CD14-positive monocyte (primary cell): ENCODE results near the gene EOLA1. TPM values are rescaled to one million over a fixed set of nuclear protein-coding genes. Genes with fewer than 3 reads are reported as not detected.
A peak's percentile ranks its signal among the peaks of the same experiment; 100 is the strongest.

ENCODE experiments used
- DNase-seq, 3 donors: peaks; one replicate each; pipeline ENCODE4 v3.0.0-alpha.2; 2011 to 2022
- H2AFZ ChIP-seq: 2 replicates; pipeline ENCODE4 v1.6.0; 2012; ENCODE audit warnings: mild to moderate bottlenecking, low read depth, low read length, inconsistent platforms; ENCODE audit not compliant: insufficient read depth, poor library complexity, severe bottlenecking
- H3K27ac ChIP-seq, 2 donors: 1 replicate in 1 of 2; 2 replicates in 1 of 2; pipeline ENCODE4 v1.5.1; 2012 to 2013; ENCODE audit warnings: low read length in 2 of 2, control low read depth in 1 of 2, inconsistent platforms in 1 of 2, low read depth in 1 of 2, mild to moderate bottlenecking in 1 of 2
- H3K27me3 ChIP-seq, 2 donors: one replicate each; pipeline versions ENCODE4 v1.6.0 to v1.6.1; 2011 to 2013; ENCODE audit warnings: low read length in 2 of 2; ENCODE audit not compliant: control insufficient read depth in 2 of 2, insufficient read depth in 2 of 2
- H3K36me3 ChIP-seq, 2 donors: replicated peaks in 1 of 2; 1 replicate in 1 of 2; 2 replicates in 1 of 2; pipeline versions ENCODE4 v1.5.1 to v1.6.1; 2012 to 2013; ENCODE audit warnings: low read length in 2 of 2, control low read depth in 1 of 2, inconsistent platforms in 1 of 2, mild to moderate bottlenecking in 1 of 2; ENCODE audit not compliant: insufficient read depth in 2 of 2, control insufficient read depth in 1 of 2
- H3K4me1 ChIP-seq, 2 donors: 1 replicate in 1 of 2; 2 replicates in 1 of 2; pipeline versions ENCODE4 v1.5.1 to v1.6.1; 2012 to 2013; ENCODE audit warnings: low read length in 2 of 2, control low read depth in 1 of 2, inconsistent platforms in 1 of 2, mild to moderate bottlenecking in 1 of 2, moderate library complexity in 1 of 2; ENCODE audit not compliant: insufficient read depth in 2 of 2, control insufficient read depth in 1 of 2
- H3K4me2 ChIP-seq: replicated peaks from 2 replicates; pipeline ENCODE3; 2012; ENCODE audit warnings: low read length, moderate library complexity, mild to moderate bottlenecking; ENCODE audit not compliant: poor library complexity, severe bottlenecking; ENCODE audit errors: extremely low read depth
- H3K4me3 ChIP-seq, 3 experiments: fragments of 200-600 bp in 1 of 3; sonication (generic) in 1 of 3; replicated peaks in 1 of 3; 1 replicate in 2 of 3; 2 replicates in 1 of 3; pipeline ENCODE4 v1.5.1; 2011 to 2013; ENCODE audit warnings: low read length in 3 of 3, mild to moderate bottlenecking in 3 of 3, control low read depth in 2 of 3, low read depth in 2 of 3, inconsistent platforms in 1 of 3, moderate library complexity in 1 of 3
- H3K79me2 ChIP-seq: 2 replicates; pipeline ENCODE4 v1.6.0; 2012; ENCODE audit warnings: mild to moderate bottlenecking, control low read depth, inconsistent platforms, low read length, moderate library complexity; ENCODE audit not compliant: insufficient read depth
- H3K9ac ChIP-seq: 2 replicates; pipeline ENCODE4 v1.6.0; 2017; ENCODE audit warnings: low read length, mild to moderate bottlenecking; ENCODE audit not compliant: insufficient read depth, poor library complexity, severe bottlenecking
- H3K9me3 ChIP-seq, 2 donors: replicated peaks in 1 of 2; 1 replicate in 1 of 2; 2 replicates in 1 of 2; pipeline versions ENCODE4 v1.5.1 to v1.6.1; 2012 to 2013; ENCODE audit warnings: low read length in 2 of 2, control low read depth in 1 of 2; ENCODE audit not compliant: control insufficient read depth in 1 of 2, insufficient read depth in 1 of 2
- H4K20me1 ChIP-seq: 2 replicates; pipeline ENCODE4 v1.6.0; 2012; ENCODE audit warnings: mild to moderate bottlenecking, low read length, control low read depth, moderate library complexity; ENCODE audit not compliant: insufficient read depth
- H3K27ac Mint-ChIP-seq, 7 donors: one replicate each; pipeline ENCODE4 v1.8.0; 2020; ENCODE audit warnings: mild to moderate bottlenecking in 7 of 7, mixed read lengths in 7 of 7, moderate library complexity in 6 of 7, inconsistent platforms in 2 of 7
- H3K27me3 Mint-ChIP-seq, 3 donors: one replicate each; pipeline ENCODE4 v1.8.0; 2021 to 2022; ENCODE audit warnings: low read depth in 3 of 3, mild to moderate bottlenecking in 3 of 3, mixed read lengths in 3 of 3, moderate library complexity in 3 of 3, inconsistent platforms in 1 of 3
- H3K36me3 Mint-ChIP-seq, 2 donors: one replicate each; pipeline ENCODE4 v1.8.0; 2020; ENCODE audit warnings: mixed read lengths in 2 of 2, inconsistent platforms in 1 of 2, mild to moderate bottlenecking in 1 of 2
- H3K4me1 Mint-ChIP-seq: one replicate; pipeline ENCODE4 v1.8.0; 2020; ENCODE audit warnings: mild to moderate bottlenecking, mixed read lengths
- H3K4me3 Mint-ChIP-seq, 2 donors: one replicate each; pipeline ENCODE4 v1.8.0; 2020; ENCODE audit warnings: mild to moderate bottlenecking in 2 of 2, mixed read lengths in 2 of 2, moderate library complexity in 1 of 2
- H3K9me3 Mint-ChIP-seq, 7 donors: one replicate each; pipeline ENCODE4 v1.8.0; 2020 to 2022; ENCODE audit warnings: mixed read lengths in 7 of 7, mild to moderate bottlenecking in 6 of 7, moderate library complexity in 6 of 7, inconsistent platforms in 2 of 7
- CTCF ChIP-seq: fragments of 200-600 bp; IDR thresholded peaks from one replicate; pipeline ENCODE4 v1.8.0; 2022; ENCODE audit warnings: antibody characterized with exemption, mild to moderate bottlenecking
- WGBS: methylation state at CpG from one replicate; pipeline ENCODE4 v1.1.5; 2013; ENCODE audit warnings: missing lambda C conversion rate; ENCODE audit not compliant: insufficient coverage; 5-methylcytosine and 5-hydroxymethylcytosine counted together
- intact Hi-C, 2 donors: fragments of 100-400 bp; cut with micrococcal nuclease; formaldehyde crosslinking; loops; one replicate each; pipeline versions ENCODE4 v1.15.0 to v1.15.1; 2023
- polyA minus RNA-seq: library from RNA; depleted of rRNA, polyadenylated mRNA; stranded (reverse); fragments of >200 nt; gene quantifications from 2 replicates; pipeline ENCODE4 v1.2.3, GENCODE V29; 2012
- polyA plus RNA-seq, 3 donors: library from polyadenylated mRNA; depleted of rRNA in 1 of 3; unstranded in 2 of 3; stranded (reverse) in 1 of 3; fragments of 300-500 nt in 2 of 3; fragments of >200 nt in 1 of 3; fragmentation: Illumina TruSeq in 2 of 3; gene quantifications; 1 replicate in 2 of 3; 2 replicates in 1 of 3; pipeline ENCODE4 v1.2.3, GENCODE V29; 2012 to 2021
- total RNA-seq, 12 experiments: library from RNA in 1 of 12; stranded (reverse) in 1 of 12; fragments of 120-200 nt in 1 of 12; gene quantifications; one replicate each; pipeline ENCODE4 v1.2.4 and lab custom pipeline; 2013 to 2026; ENCODE audit warnings: mixed read lengths in 6 of 12, inconsistent platforms in 1 of 12

The EOLA1 gene
- 21.1 TPM for total RNA-seq (2013)
- 10 to 100 TPM; 15.5 to 48.6 (median 20.7) TPM for polyA plus RNA-seq
- 20.8 and 62.8 TPM in 2 replicates for polyA minus RNA-seq
- total RNA-seq (lab: John Stamatoyannopoulos, UW), result 2.4 to 16.8 (median 7.8) reads per million in 11 experiments

GRCh38 chrX:149540621-149541520 lies at the start of gene EOLA1:
EOLA1 (plus strand) TSS chrX:149541012; CDS start chrX:149545631, 4,619 bp downstream.
- intact Hi-C loops, result no loop called here
- peak; percentile 92 to 96 (median 95) for DNase-seq
- H2AFZ ChIP-seq, result peak within 1 kb of the TSS; percentile 75

More at GRCh38 chrX:149540621-149541520, at the start of gene EOLA1:
- Mint-ChIP-seq H3K4me1 (peaks cover 14% of the 10 kb centered on the region), H3K36me3 (peaks cover 11 to 22% of the 10 kb centered on the region in 2 donors), H3K27ac (peak within 1 kb of the TSS; percentile 99 to 100 (median 100)), H3K9me3 (peaks cover 0 to 15% (median 3%) of the 10 kb centered on the region in 7 donors), H3K27me3 (peaks cover 0 to 1% (median 0%) of the 10 kb centered on the region in 3 donors), H3K4me3 (peak within 1 kb of the TSS; percentile 84 to 91)
- Histone ChIP-seq H3K79me2 (no peaks in the 10 kb centered on the region), H3K27me3 (no peaks in the 10 kb centered on the region), H3K4me1 (peaks cover 11 to 18% of the 10 kb centered on the region in 2 donors), H4K20me1 (no peaks in the 10 kb centered on the region), H3K4me2 (peak within 1 kb of the TSS; percentile 83), H3K9ac (peak within 1 kb of the TSS; percentile 82), H3K27ac (peak within 1 kb of the TSS; percentile 90 to 97), H3K36me3 (peaks cover 4 to 5% of the 10 kb centered on the region in 2 donors), H3K4me3 (peak within 1 kb of the TSS; percentile 69 to 81 (median 78)), H3K9me3 (no peaks in the 10 kb centered on the region)
- no peak for TF ChIP-seq CTCF
- WGBS, result 0% methylated on average over 58 of the region's 71 CpGs
